ENCODE measurements around the gene TMPRSS6.

Gene TMPRSS6

DNA sequence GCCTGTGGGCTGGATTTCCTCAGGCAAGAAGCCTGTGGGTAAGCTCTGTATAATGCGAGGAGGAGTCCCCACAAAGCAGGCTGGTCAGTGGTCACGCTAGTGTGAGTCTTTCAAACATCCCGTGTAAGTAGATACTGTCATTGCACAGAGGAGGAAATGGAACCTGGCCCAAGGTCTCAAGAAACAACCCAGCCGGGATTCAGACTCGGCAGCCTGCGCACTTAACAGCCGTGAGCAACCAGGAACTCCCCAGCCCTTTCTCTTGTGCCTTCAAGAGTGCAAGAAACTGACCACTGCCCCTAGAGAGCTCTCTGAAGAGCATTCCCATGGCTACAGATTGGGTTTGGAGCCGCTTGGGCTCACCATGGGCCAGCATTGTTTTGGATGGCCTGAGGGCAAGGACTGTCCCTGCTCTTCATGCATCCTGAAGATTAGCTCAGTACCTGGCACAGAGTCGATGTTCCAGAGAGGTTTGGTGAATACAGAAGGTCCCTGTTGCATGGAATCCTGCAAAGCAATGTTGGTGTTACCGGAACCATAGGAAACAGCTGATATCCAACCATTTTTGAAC lies 83.9 kb downstream of the TMPRSS6 start:
- no peak for DNase-seq

DNA sequence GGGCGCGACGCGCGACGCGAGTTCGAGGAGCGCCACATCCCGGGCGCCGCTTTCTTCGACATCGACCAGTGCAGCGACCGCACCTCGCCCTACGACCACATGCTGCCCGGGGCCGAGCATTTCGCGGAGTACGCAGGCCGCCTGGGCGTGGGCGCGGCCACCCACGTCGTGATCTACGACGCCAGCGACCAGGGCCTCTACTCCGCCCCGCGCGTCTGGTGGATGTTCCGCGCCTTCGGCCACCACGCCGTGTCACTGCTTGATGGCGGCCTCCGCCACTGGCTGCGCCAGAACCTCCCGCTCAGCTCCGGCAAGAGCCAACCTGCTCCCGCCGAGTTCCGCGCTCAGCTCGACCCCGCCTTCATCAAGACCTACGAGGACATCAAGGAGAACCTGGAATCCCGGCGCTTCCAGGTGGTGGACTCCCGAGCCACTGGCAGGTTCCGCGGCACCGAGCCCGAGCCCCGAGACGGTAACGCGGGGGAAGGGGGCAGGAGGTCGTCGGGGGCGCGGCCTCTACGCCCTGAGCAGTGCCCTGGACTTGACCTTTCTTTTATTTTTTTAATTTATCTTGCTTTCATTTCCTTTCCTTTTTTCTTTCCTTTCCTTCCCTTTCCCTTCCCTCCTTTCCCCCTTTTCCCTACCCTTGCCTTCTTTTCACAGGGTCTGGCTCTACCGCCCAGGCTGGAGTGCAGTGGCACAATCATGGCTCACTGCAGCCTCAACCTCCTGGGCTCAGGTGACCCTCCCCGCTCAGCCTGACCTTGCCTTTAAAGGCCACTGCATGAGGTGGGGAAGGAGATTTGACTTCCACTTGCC lies 85.0 kb downstream of the TMPRSS6 start:
- DNase-seq, result no peak

DNA sequence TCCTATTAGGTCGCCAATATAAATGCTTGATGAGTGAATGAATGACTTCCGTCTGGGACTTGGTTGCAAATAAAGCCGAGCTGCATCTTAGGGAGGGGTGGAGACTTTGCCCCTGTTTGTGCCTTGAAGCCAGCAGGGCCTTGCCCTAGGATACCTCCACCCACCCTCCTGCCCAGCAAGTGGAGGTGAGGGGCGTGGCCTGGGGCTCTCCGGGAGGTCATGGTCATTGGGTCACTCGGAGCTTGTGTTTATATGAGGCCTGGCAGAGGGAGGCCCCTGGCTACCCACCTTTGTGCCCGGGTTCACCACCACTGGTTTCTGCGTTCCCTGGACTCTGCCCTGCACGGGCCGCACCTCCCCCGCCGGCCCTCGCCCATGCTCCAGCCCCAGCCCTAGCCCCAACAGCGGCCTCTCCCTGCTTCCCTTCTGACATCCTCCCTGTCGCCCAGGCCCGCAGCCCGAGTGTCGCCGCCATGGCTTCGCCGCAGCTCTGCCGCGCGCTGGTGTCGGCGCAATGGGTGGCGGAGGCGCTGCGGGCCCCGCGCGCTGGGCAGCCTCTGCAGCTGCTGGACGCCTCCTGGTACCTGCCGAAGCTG lies 85.7 kb downstream of the TMPRSS6 start:
- no peak for DNase-seq

- DNase-seq, result no peak
These were observed 86.8 kb downstream of the TMPRSS6 start for GRCh38 chr22:37022483-37023337.

DNA sequence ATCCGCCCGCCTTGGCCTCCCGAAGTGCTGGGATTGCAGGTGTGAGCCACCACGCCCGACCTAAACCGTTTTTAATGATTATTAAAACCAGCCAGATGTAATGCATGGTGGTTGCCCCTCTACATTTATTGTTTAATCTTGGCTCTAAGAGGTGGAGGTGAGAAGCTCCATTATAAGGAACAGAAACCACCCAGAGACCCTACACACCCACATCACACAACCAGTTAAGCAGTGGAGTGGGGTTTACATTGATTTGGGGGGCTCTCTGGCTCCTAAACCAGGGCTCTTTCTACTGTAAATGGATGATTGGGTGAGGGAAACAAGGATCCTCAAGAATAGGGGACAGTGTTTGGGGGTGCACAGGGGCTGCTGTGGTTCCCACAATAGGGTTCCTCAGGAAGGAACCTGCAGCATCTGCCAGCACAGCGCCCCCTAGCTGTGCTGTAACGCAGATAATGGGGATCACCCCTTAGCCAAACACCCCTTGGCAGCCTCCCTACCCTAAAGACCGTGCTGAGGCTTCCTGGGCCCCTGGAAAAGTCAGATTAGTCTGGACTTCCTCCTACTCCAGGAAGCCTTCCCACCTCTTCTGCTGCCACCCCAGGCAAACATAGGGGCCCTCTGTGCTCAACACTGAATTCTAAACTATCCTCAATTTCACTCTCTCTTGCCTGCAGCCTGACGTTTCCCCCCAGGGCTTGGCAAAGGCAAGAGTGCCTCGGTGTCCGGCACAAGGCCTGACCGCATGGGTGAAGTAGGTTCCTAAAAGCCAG lies 87.6 kb downstream of the TMPRSS6 start:
- DNase-seq, result peak; percentile 52 to 70

DNA sequence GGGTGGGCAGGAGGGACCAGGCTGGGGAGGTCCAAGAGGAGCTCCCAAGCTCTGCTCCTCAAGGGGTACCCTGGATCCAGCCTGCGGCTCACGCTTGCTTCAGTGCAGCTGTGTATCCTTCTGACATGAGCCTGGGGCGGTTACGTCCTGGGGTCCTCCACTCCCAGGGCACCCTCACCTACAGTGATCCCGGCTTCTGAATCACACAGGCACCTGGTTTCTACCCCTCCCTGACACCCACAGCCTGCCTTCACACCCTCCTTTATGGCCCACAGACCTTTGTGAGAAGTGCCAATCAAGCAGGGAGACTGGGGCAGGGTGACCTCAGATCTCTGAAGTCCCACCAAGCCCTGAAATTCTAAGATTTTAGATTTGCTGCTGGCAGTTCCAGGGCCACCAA lies 88.5 kb downstream of the TMPRSS6 start:
- no peak for DNase-seq

DNA sequence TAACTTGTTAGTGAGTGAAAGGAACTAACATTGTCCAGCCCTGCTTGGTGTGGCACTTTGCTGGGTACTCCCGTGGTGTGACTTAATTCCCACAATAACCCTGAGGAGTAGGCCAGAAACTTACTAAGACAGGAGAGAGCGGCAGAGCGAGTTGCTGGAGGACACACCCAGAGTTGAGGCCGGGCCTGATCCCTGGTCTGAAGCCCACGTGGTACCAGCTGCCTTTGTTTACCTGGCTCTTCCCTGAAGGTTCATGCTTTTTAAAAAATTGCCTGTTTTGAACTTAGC lies 89.4 kb downstream of the TMPRSS6 start:
- DNase-seq, result peak; percentile 21 to 32

DNA sequence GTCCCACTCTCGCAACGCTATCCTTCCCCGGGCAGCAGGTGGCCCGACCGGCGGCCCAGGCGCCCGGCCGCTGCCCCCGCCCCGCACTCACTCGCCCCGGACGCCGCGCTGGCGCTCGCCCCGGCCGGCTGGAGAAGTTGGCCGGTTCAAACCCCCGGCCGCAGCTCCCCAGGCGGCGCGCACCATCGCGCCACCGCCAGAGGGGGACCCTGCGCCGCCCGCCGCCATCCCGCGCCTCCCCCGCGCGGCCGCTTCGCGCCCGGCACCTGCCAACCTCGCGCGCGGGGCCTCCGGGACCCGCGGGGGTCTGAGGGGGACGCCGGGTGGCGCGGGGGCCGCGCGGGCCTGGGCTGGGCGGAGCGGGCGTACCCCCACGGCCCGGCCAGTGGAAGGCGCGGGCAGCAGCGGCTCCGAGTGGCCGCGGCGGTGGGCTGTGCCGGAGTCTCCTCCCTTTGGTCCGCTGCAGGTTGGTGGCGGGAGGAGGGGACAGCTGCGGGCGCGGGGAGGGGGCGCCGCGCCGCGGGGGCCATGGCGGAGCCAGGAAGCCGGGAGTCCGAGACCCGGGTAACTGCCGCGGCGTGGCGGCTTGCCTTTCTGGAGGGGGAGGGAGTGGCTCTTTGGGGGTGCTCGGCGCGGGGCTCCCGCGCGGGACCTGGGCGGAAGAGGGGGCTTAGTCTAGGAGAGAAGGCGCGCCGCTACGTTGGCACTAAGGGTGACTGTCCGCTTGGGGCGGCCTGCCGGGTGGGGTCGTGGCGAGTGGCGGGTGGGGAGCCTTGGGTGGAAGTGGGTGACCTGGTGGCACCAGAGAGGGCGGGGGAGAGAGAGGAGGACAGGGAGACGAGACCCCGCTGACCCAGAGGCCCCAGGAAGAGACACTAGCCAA lies 90.0 kb downstream of the TMPRSS6 start, which contains the start of the genes MPST and TST:
MPST (plus strand) TSS at position 434 of the 883 bp plus-strand sequence; CDS start at position 529, 95 bp downstream.
TST (minus strand) TSS at position 139 of the 883 bp plus-strand sequence. CDS start 715 bp downstream, outside the sequence.
- DNase-seq, result peak; percentile 51 to 76

DNA sequence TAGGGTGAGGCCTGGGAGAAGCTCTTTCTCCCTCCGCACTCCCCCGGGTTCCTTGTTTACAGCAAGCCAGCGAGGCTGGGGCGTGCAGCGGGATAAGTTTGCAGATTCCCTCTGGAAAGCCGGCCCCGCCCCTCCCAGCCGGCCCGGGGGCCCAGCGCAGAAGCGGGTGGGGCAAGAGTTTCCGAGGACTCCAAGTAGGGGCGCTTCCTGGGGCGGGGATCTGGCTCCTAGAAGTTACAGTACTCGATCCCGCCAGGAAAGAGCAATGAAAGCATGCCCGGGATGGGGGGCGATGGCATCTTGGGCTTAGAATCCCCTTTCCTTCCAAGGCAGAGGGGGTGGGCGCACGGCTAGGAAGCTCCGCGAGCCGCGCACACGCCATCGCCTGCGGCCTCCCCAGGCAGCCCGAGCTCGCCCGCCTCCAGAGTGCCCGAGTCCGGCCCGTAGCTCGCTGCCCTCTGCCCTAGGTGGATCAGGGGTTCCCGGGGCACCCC lies 90.7 kb downstream of the TMPRSS6 start:
- DNase-seq, result peak in 1 of 2 donors; percentile 46

- DNase-seq, result no peak
These were observed 91.3 kb downstream of the TMPRSS6 start for GRCh38 chr22:37018086-37018814.

DNA sequence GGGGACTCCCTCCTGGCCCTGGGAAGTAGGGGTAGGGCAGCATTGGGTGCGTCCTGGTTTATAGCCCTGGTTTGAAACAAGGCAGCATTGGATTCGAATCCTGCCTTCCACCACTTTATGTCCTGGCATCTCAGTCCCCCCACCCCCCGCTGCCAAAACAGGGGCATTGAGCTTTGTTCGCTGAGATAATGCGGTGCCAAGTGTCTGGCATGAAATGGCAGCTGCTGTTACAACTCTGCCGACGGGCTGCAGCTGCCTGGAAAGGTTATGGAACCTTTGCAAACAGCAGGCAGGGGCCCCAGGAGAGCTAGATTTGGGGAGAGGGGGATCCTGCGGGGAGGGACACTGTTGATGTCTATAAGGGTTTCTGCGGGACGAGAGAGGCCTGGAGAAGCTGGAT lies 92.2 kb downstream of the TMPRSS6 start:
- DNase-seq, result no peak

DNA sequence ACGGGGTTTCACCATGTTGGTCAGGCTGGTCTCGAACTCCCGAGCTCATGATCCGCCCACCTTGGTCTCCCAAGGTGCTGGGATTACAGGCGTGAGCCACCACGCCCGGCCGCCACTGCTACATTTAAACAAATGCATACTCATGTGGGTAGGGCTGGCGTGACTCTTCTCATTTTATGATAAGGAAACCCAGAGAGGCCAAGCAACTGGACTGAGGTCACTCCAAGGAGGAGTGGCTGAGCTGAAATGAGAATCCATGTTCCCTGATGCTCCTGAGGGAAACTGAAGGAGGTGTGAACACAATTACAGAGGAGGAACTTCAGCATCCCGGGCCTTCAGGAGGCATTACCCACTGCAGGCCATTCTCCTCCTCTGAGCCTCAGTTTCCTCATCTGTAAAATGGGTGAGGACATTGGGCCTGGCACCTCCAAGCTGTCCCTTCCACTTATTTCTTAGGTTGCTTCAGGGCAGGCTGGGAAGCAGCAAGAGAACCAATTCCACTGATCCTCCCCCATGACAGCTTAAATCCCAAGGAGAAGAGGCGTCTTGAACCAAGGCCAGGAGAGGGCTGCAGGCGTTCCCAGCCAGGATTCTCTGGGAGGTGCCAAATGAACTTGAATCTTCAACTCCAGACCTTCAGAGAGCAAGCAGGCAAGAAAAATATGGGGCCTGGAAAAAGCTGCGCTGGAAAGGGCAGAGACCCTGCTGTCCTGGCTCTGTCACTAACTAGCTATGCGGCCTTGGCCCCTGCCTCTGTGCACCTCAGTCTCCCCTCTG lies 93.2 kb downstream of the TMPRSS6 start:
- no peak for DNase-seq

GRCh38 chr22:37015587-37015878 lies 94.0 kb downstream of the TMPRSS6 start:
- DNase-seq, result no peak

Measured in inflammatory macrophage (primary cell).